RWPE2 (cell line): Measurements from ENCODE around the gene TAOK2.

Experiments
- ATAC-seq: fragments of 200-7000 bp; cut with Tn5 transposase; 3 replicates; pipeline ENCODE4 v1.9.1; 2021; ENCODE audit warnings: low read depth
- DNase-seq: peaks from one replicate; pipeline ENCODE4 v3.0.0-alpha.2; 2020; ENCODE audit warnings: low spot score
- H3K27ac ChIP-seq: fragments of 450-650 bp; 2 replicates; pipeline ENCODE4 v1.5.1; 2017; ENCODE audit warnings: mild to moderate bottlenecking; ENCODE audit not compliant: poor library complexity, severe bottlenecking
- H3K27me3 ChIP-seq: fragments of 250-450 bp; sonication (Bioruptor Pico); 2 replicates; pipeline ENCODE4 v1.5.1; 2021; ENCODE audit warnings: mild to moderate bottlenecking, moderate library complexity; ENCODE audit not compliant: insufficient read depth, poor library complexity, severe bottlenecking
- H3K36me3 ChIP-seq: fragments of 250-450 bp; sonication (Bioruptor Pico); 2 replicates; pipeline ENCODE4 v1.5.1; 2020; ENCODE audit warnings: low read depth, mild to moderate bottlenecking, moderate library complexity
- H3K4me1 ChIP-seq: fragments of 250-450 bp; sonication (Bioruptor Pico); 2 replicates; pipeline ENCODE4 v1.5.1; 2021; ENCODE audit warnings: mild to moderate bottlenecking, moderate library complexity; ENCODE audit not compliant: insufficient read depth, poor library complexity, severe bottlenecking
- H3K4me3 ChIP-seq: fragments of 250-450 bp; sonication (Bioruptor Pico); 2 replicates; pipeline ENCODE4 v1.5.1; 2021; ENCODE audit warnings: mild to moderate bottlenecking, moderate library complexity; ENCODE audit not compliant: severe bottlenecking
- H3K9me3 ChIP-seq: fragments of 250-450 bp; sonication (Bioruptor Pico); 2 replicates; pipeline ENCODE4 v1.5.1; 2021; ENCODE audit warnings: mild to moderate bottlenecking, moderate library complexity; ENCODE audit not compliant: severe bottlenecking
- TF ChIP-seq, protein P1 (sequence below): fragments of 450-650 bp; IDR thresholded peaks from one replicate; pipeline ENCODE4 v1.5.1; 2017; ENCODE audit warnings: mild to moderate bottlenecking, moderate library complexity; ENCODE audit not compliant: poor library complexity, severe bottlenecking

TAOK2 gene

DNA sequence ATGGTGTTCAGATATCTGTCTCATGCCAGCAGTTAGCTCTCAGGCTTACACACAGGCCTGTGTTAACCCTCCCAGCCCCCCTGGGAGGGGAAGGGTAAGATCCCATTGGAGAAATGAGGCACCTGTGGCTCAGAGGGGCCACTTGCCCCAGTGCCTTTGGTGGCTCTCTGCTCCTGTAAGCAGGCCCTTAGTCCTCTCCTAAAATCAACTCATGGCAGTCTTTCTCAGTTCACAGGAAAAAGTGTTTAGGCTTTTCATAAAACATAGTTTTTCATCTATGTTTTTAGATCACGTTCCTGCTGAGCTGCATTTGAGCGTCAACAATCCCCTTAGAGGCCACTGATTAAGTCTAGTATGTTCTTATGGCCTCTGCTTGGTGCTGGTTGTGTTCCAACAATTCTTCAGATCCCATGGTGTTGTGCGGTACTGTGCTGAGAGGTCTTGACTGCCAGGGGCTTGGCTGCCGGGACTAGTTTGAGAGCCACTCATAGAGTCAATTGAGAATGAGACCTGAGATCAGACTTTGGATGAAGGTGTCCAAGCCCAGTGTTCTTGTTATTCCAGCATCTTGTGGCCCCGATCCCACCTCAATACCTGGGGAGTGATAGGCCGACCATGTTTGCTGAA is 10.6 kb downstream of the TAOK2 start:
- Histone ChIP-seq H3K4me1 (no peaks in the 10 kb centered on the region), H3K27ac (no peak overlapping the region), H3K36me3 (peaks cover 93% of the 10 kb centered on the region), H3K9me3 (no peaks in the 10 kb centered on the region), H3K27me3 (no peaks in the 10 kb centered on the region), H3K4me3 (no peak overlapping the region)
- TF ChIP-seq, protein P1, sequence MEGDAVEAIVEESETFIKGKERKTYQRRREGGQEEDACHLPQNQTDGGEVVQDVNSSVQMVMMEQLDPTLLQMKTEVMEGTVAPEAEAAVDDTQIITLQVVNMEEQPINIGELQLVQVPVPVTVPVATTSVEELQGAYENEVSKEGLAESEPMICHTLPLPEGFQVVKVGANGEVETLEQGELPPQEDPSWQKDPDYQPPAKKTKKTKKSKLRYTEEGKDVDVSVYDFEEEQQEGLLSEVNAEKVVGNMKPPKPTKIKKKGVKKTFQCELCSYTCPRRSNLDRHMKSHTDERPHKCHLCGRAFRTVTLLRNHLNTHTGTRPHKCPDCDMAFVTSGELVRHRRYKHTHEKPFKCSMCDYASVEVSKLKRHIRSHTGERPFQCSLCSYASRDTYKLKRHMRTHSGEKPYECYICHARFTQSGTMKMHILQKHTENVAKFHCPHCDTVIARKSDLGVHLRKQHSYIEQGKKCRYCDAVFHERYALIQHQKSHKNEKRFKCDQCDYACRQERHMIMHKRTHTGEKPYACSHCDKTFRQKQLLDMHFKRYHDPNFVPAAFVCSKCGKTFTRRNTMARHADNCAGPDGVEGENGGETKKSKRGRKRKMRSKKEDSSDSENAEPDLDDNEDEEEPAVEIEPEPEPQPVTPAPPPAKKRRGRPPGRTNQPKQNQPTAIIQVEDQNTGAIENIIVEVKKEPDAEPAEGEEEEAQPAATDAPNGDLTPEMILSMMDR, result no peak
- ATAC-seq (no peak), DNase-seq (peak; percentile 26)

DNA sequence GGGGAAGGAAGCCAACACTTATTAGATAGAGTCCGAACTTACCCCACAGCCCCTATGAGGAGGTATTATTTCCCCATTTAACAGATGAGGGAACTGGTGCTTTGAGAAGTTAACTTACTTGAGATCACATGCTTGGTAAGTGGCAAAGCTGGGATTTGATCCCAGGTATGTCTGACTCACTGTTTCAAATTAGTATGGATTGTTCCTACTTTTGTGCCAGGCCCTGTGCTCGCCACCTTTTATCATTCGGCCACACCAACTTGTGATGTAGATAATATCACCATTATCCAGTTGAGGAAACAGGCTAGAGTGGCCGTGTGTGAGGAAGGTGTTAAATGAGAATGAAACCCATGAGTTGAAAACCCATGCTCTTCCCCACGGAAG is 11.1 kb downstream of the TAOK2 start:
- H3K27me3 ChIP-seq, result no peaks in the 10 kb centered on the region
- H3K27ac ChIP-seq, result no peak overlapping the region
- TF ChIP-seq, protein P1, result no peak
- H3K36me3 ChIP-seq, result peaks cover 93% of the 10 kb centered on the region
- H3K4me3 ChIP-seq, result no peak overlapping the region
- no peak for ATAC-seq
- H3K4me1 ChIP-seq, result no peaks in the 10 kb centered on the region
- DNase-seq, result no peak
- H3K9me3 ChIP-seq, result no peaks in the 10 kb centered on the region

DNA sequence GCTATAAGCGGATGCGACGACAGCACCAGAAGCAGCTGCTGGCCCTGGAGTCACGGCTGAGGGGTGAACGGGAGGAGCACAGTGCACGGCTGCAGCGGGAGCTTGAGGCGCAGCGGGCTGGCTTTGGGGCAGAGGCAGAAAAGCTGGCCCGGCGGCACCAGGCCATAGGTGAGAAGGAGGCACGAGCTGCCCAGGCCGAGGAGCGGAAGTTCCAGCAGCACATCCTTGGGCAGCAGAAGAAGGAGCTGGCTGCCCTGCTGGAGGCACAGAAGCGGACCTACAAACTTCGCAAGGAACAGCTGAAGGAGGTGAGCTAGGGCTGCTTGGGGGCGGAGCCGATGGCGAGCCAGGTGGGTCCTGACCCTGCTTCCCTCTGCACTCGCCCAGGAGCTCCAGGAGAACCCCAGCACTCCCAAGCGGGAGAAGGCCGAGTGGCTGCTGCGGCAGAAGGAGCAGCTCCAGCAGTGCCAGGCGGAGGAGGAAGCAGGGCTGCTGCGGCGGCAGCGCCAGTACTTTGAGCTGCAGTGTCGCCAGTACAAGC is 11.7 kb downstream of the TAOK2 start:
- peak; percentile 58 for DNase-seq
- no peak for ATAC-seq
- no peaks in the 10 kb centered on the region for H3K4me1 ChIP-seq

DNA sequence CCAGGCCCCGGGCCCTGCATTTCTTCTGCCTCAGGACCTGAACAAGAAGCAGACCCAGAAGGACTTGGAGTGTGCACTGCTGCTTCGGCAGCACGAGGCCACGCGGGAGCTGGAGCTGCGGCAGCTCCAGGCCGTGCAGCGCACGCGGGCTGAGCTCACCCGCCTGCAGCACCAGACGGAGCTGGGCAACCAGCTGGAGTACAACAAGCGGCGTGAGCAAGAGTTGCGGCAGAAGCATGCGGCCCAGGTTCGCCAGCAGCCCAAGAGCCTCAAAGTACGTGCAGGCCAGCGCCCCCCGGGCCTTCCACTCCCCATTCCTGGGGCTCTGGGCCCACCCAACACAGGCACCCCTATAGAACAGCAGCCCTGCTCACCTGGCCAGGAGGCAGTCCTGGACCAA is 12.6 kb downstream of the TAOK2 start:
- H3K27ac ChIP-seq, result no peak overlapping the region
- H3K27me3 ChIP-seq, result no peaks in the 10 kb centered on the region
- DNase-seq, result no peak
- H3K9me3 ChIP-seq, result no peaks in the 10 kb centered on the region
- H3K36me3 ChIP-seq, result peaks cover 85% of the 10 kb centered on the region
- H3K4me1 ChIP-seq, result no peaks in the 10 kb centered on the region
- ATAC-seq, result no peak
- TF ChIP-seq, protein P1, result no peak
- no peak overlapping the region for H3K4me3 ChIP-seq

More for the DNA sequence above, 11.7 kb downstream of the TAOK2 start:
- no peak overlapping the region for H3K27ac ChIP-seq
- no peaks in the 10 kb centered on the region for H3K27me3 ChIP-seq
- TF ChIP-seq, protein P1, result no peak
- peaks cover 93% of the 10 kb centered on the region for H3K36me3 ChIP-seq
- H3K9me3 ChIP-seq, result no peaks in the 10 kb centered on the region
- H3K4me3 ChIP-seq, result no peak overlapping the region

DNA sequence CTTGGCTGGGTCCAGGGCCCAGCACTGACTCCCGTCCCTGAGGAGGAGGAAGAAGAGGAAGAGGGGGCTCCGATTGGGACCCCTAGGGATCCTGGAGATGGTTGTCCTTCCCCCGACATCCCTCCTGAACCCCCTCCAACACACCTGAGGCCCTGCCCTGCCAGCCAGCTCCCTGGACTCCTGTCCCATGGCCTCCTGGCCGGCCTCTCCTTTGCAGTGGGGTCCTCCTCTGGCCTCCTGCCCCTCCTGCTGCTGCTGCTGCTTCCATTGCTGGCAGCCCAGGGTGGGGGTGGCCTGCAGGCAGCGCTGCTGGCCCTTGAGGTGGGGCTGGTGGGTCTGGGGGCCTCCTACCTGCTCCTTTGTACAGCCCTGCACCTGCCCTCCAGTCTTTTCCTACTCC is 13.3 kb downstream of the TAOK2 start:
- H3K4me3 ChIP-seq, result no peak overlapping the region
- no peak for DNase-seq
- H3K27me3 ChIP-seq, result no peaks in the 10 kb centered on the region
- H3K27ac ChIP-seq, result no peak overlapping the region
- no peaks in the 10 kb centered on the region for H3K9me3 ChIP-seq
- no peak for ATAC-seq
- H3K4me1 ChIP-seq, result no peaks in the 10 kb centered on the region
- peaks cover 78% of the 10 kb centered on the region for H3K36me3 ChIP-seq
- TF ChIP-seq, protein P1, result no peak
